ENCODE data around the gene KRT72. TPM values are rescaled to one million over a fixed set of nuclear protein-coding genes. Genes with fewer than 3 reads are reported as not detected.
"Not testable (repeated sequence)": the region's sequence is repeated elsewhere in the genome, so short reads cannot be mapped to it uniquely, and the experiment has no call there.

Gene KRT72
- total RNA-seq, 3 donors from 2014 or later = not detected

DNA sequence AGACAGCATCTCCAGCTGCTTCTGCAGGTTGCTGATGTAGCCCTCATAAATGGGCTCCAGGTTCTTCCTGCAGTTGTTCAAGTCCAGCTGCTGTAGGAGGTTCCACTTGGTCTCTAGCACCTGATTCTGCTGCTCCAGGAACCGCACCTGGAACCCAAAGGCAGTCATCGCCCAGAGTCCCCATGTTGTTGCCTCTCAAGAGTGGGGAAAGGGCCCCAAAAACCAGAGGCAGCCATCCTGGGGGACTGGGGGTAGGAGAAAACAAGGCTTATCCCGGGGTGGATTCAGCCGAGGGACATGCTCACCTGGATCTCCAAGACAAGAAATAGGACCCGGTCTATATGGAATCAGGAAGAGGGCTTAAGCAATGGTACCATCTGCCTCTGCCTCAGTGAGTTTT lies 2.3 kb downstream of the KRT72 start:
- Histone ChIP-seq H3K4me3 (no peak overlapping the region), H3K27me3 (peaks cover 0 to 36% of the 10 kb centered on the region in 2 donors), H3K36me3 (no peaks in the 10 kb centered on the region), H3K4me1 (no peaks in the 10 kb centered on the region), H3K9me3 (no peaks in the 10 kb centered on the region), H3K27ac (no peak overlapping the region)
- intact Hi-C loops (cut with DNase I; ENCODE audit: low total_unique reads) = no loop called here
- DNase-seq (ENCODE audit: low spot score in 2 of 2) = no peak
- no peak for TF ChIP-seq POLR2A (IDR thresholded peaks at IDR 0.05)
- TF ChIP-seq, protein P1, sequence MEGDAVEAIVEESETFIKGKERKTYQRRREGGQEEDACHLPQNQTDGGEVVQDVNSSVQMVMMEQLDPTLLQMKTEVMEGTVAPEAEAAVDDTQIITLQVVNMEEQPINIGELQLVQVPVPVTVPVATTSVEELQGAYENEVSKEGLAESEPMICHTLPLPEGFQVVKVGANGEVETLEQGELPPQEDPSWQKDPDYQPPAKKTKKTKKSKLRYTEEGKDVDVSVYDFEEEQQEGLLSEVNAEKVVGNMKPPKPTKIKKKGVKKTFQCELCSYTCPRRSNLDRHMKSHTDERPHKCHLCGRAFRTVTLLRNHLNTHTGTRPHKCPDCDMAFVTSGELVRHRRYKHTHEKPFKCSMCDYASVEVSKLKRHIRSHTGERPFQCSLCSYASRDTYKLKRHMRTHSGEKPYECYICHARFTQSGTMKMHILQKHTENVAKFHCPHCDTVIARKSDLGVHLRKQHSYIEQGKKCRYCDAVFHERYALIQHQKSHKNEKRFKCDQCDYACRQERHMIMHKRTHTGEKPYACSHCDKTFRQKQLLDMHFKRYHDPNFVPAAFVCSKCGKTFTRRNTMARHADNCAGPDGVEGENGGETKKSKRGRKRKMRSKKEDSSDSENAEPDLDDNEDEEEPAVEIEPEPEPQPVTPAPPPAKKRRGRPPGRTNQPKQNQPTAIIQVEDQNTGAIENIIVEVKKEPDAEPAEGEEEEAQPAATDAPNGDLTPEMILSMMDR (IDR thresholded peaks at IDR 0.05) = no peak
- TF ChIP-seq POLR2AphosphoS5 (IDR thresholded peaks at IDR 0.05) = no peak

DNA sequence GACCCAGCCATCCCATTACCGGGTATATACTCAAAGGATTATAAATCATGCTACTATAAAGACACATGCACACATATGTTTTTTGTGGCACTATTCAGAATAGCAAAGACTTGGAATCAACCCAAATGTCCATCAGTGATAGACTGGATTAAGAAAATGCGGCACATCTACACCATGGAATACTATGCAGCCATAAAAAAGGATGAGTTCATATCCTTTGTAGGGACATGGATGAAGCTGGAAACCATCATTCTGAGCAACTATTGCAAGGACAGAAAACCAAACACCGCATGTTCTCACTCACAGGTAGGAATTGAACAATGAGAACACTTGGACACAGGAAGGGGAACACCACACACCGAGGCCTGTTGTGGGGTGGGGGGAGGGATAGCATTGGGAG lies 7.0 kb downstream of the KRT72 start:
- H3K9me3 ChIP-seq; H3K4me1 ChIP-seq; DNase-seq (ENCODE audit: low spot score in 2 of 2); intact Hi-C loops (cut with DNase I; ENCODE audit: low total_unique reads); H3K4me3 ChIP-seq; H3K27ac ChIP-seq; H3K36me3 ChIP-seq: not testable (repeated sequence)
- H3K27me3 ChIP-seq = peaks cover 0 to 13% of the 10 kb centered on the region in 2 donors

DNA sequence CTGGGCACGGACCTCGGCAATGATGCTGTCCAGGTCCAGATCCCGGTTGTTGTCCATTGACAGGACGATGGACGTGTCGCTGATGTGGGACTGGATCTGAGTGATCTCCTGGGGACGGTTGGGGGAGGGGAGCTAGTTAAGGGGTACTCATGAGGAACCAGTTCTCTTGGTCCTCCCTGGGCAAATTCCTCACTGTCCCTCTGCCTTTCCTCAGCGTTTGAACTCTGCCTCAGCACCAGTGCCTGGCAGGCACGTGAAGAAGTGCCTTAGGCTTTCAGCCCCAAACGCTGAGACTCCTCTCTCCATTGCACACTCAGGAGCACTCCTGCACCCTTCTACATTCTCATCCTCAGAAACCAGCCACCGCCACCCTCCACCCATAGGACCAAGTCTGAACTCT lies 9.7 kb downstream of the KRT72 start:
- Histone ChIP-seq H3K27ac (no peak overlapping the region), H3K4me3 (no peak overlapping the region), H3K4me1 (no peaks in the 10 kb centered on the region), H3K27me3 (peaks cover 0 to 8% of the 10 kb centered on the region in 2 donors), H3K36me3 (no peaks in the 10 kb centered on the region), H3K9me3 (no peaks in the 10 kb centered on the region)
- TF ChIP-seq POLR2AphosphoS5 (IDR thresholded peaks at IDR 0.05) (no peak), POLR2A (IDR thresholded peaks at IDR 0.05) (no peak)
- TF ChIP-seq, protein P1 (IDR thresholded peaks at IDR 0.05) = no peak
- intact Hi-C loops (cut with DNase I; ENCODE audit: low total_unique reads) = no loop called here
- DNase-seq (ENCODE audit: low spot score in 2 of 2) = no peak

DNA sequence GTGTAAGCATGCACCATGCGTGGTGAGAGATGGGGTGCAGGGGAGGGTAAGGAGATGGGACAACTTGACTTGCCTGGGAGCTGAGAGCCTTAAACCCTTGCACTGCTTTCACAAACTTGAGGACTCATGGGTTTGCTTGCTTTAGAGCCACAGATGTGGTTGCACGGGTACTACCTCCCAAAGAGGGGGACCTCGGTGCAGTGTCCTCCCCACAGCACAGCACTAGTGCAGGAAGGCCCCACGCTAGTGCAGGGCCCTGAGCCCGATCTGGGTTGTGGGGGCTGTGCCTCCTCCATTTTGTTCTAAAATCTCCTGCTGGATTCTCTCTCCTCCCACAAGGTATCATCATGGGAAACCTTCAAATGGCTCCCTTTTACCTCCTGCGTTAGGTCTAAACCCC lies 11.2 kb downstream of the KRT72 start:
- Histone ChIP-seq H3K36me3 (no peaks in the 10 kb centered on the region), H3K27ac (no peak overlapping the region), H3K4me3 (no peak overlapping the region), H3K9me3 (no peaks in the 10 kb centered on the region), H3K4me1 (no peaks in the 10 kb centered on the region), H3K27me3 (peaks cover 0 to 8% of the 10 kb centered on the region in 2 donors)
- TF ChIP-seq POLR2AphosphoS5 (IDR thresholded peaks at IDR 0.05) = no peak
- TF ChIP-seq, protein P1 (IDR thresholded peaks at IDR 0.05) = no peak
- TF ChIP-seq POLR2A (IDR thresholded peaks at IDR 0.05) = no peak
- no peak for DNase-seq (ENCODE audit: low spot score in 2 of 2)
- intact Hi-C loops (cut with DNase I; ENCODE audit: low total_unique reads) = no loop called here

DNA sequence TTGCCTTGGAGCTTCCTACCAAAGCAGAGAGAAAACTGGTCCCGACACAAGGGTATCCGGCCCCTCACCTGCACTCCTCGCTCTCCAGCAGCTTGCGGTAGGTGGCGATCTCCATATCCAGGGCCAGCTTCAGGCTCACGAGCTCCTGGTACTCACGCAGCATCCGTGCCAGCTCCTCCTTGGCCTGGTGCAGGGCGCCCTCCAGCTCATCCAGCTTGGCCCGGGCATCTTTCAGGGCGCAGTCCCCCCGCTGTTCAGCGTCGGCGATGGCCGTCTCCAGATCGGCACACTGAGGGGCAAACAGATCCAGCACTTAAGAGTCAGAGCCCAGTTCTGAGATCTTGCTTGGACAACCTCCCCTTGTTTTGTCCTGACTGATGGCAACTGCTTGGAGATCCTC lies 13.7 kb downstream of the KRT72 start:
- intact Hi-C loops (cut with DNase I; ENCODE audit: low total_unique reads) = loop anchor here (5.0 kb wide), 1 partner anchor 450 kb away; no protein-coding TSS in a partner anchor
- H3K9me3 ChIP-seq = no peaks in the 10 kb centered on the region
- no peak overlapping the region for H3K27ac ChIP-seq
- H3K36me3 ChIP-seq = no peaks in the 10 kb centered on the region
- H3K4me3 ChIP-seq = no peak overlapping the region
- H3K4me1 ChIP-seq = no peaks in the 10 kb centered on the region
- DNase-seq (ENCODE audit: low spot score in 2 of 2) = no peak
- peaks cover 0 to 2% of the 10 kb centered on the region in 2 donors for H3K27me3 ChIP-seq
- TF ChIP-seq POLR2AphosphoS5 (IDR thresholded peaks at IDR 0.05) = no peak
- no peak for TF ChIP-seq POLR2A (IDR thresholded peaks at IDR 0.05)
- TF ChIP-seq, protein P1 (IDR thresholded peaks at IDR 0.05) = no peak

DNA sequence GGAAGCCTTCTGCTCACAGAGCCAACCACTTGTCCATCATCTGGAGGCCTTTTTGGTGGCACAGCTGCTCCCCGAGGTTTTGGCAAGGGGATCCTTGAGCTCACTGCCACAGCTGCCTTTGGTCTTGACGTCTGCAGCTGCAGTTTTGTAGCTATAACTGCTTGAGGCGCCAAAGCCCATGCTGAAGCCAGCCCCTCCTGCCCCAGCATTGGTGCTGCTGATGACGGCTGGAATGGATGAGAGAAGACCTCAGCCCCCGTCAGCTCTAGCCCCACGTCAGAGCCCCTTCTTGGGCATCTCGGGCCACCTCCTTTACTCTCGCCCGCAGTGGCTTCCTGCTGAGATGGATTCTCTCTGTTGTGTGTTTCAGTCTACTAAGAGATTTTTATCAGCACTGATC lies 15.3 kb downstream of the KRT72 start:
- TF ChIP-seq POLR2AphosphoS5 (IDR thresholded peaks at IDR 0.05) (no peak), POLR2A (IDR thresholded peaks at IDR 0.05) (no peak)
- TF ChIP-seq, protein P1 (IDR thresholded peaks at IDR 0.05) = no peak
- intact Hi-C loops (cut with DNase I; ENCODE audit: low total_unique reads) = loop anchor here (5.0 kb wide), 1 partner anchor 449 kb away; no protein-coding TSS in a partner anchor
- no peak for DNase-seq (ENCODE audit: low spot score in 2 of 2)
- no peaks in the 10 kb centered on the region for H3K9me3 ChIP-seq
- no peaks in the 10 kb centered on the region for H3K36me3 ChIP-seq
- H3K4me1 ChIP-seq = no peaks in the 10 kb centered on the region
- no peak overlapping the region for H3K27ac ChIP-seq
- no peak overlapping the region for H3K4me3 ChIP-seq
- no peaks in the 10 kb centered on the region for H3K27me3 ChIP-seq

Data from breast epithelium (tissue), 4 donors.